Measurements from ENCODE around the gene TMEM39A.

TMEM39A gene

DNA sequence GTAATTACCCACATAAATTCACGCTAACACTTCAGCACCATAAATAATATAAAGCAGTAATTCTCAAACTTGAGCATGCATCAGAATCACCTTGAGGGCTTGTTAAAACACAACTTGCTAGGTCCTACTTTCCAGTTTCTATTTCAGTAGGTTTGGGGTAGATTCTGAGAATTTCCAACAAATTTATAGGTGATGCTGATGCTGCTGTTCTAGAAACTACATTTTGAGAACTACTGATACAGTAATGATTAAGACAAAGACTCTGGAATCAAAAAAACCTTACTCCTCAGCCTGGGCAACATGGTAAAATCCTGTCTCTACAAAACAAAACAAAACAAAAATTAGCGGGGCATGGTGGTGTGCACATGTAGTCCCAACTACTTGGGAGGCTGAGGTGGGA, 18.8 kb downstream of the TMEM39A start:
- CTCF ChIA-PET: no interaction called here
- POLR2A ChIA-PET: no interaction called here
- TF ChIP-seq, protein P1, sequence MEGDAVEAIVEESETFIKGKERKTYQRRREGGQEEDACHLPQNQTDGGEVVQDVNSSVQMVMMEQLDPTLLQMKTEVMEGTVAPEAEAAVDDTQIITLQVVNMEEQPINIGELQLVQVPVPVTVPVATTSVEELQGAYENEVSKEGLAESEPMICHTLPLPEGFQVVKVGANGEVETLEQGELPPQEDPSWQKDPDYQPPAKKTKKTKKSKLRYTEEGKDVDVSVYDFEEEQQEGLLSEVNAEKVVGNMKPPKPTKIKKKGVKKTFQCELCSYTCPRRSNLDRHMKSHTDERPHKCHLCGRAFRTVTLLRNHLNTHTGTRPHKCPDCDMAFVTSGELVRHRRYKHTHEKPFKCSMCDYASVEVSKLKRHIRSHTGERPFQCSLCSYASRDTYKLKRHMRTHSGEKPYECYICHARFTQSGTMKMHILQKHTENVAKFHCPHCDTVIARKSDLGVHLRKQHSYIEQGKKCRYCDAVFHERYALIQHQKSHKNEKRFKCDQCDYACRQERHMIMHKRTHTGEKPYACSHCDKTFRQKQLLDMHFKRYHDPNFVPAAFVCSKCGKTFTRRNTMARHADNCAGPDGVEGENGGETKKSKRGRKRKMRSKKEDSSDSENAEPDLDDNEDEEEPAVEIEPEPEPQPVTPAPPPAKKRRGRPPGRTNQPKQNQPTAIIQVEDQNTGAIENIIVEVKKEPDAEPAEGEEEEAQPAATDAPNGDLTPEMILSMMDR (IDR thresholded peaks at IDR 0.05; ENCODE audit: insufficient read depth, low read length, missing control alignments): no peak
- no peak for DNase-seq (ENCODE audit: low read depth, low spot score)
- H3K4me3 ChIP-seq (ENCODE audit: low read depth, low read length): no peak overlapping the region

DNA sequence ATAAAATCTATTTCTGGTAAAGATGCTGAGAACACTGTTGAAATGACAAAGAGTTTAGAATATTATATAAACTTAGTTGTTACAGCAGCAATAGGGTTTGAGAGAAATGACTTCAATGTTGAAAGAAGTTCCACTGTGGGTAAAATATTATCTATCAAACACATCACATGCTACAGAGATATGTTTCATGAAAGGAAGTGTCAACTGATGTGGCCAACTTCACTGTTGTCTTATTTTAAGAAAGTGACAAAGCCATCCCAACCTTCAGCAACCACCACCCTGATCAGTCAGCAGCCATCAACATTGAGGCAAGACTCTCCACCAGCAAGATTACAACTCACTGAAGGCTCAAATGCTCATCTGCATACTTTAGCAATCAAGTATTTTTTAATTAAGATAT, 20.2 kb downstream of the TMEM39A start:
- ChIA-PET CTCF (interaction anchor here (0.6 to 0.8 kb wide), 2 partner anchors 9 to 238 kb away, joined by 3 to 6 read pairs; no protein-coding TSS in a partner anchor), POLR2A (no interaction called here)
- TF ChIP-seq, protein P1 (IDR thresholded peaks at IDR 0.05; ENCODE audit: insufficient read depth, low read length, missing control alignments): no peak
- H3K4me3 ChIP-seq (ENCODE audit: low read depth, low read length): no peak overlapping the region
- no peak for DNase-seq (ENCODE audit: low read depth, low spot score)

DNA sequence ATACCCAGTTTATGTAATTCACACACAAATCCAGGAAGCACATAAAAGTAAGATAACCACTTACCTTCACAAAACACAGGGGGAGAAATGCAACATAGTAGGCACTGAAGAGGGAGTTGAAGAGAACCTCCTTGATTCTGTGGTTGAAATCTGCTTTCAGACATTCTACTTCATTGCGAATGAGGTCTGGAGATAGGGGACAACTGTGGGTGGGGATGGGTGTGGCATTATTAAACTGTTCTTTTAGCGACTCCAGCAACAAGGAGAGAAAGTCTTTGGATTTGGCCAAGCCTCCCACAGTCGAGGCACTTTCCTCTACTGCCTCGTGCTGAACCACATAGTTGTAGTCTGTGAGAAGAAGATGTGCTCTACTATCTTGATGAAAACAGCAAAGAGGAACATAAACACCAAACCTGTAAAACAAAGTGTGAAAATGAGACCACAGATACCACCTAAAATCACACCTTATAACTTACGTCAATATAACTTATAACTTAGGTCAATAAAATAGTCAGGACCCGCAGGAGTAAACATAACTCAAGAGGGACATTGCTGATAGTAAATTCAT, 25.6 kb downstream of the TMEM39A start:
- no peak for DNase-seq (ENCODE audit: low read depth, low spot score)
- TF ChIP-seq, protein P1 (IDR thresholded peaks at IDR 0.05; ENCODE audit: insufficient read depth, low read length, missing control alignments): no peak
- no peak overlapping the region for H3K4me3 ChIP-seq (ENCODE audit: low read depth, low read length)
- ChIA-PET CTCF (no interaction called here), POLR2A (no interaction called here)

DNA sequence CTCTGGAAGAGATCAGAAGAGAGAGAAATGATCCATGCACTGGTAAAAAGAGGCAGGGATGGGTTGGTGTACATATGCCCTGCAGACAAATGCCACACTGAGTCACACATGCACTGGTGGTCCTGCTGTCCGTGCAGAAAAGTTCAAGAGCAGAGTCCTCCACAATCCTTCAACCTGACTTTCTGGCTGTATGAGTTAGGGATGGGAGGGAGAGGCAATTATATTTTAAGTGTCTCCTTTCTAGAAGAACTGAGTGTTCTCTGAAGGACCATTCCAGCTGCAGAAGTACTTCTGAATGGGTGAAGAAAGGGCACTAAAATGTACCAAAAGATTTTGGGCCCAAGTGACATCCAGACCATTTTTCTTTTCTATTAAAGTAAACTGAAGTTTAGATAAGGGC, 26.4 kb downstream of the TMEM39A start:
- H3K4me3 ChIP-seq (ENCODE audit: low read depth, low read length): no peak overlapping the region
- POLR2A ChIA-PET: no interaction called here
- DNase-seq (ENCODE audit: low read depth, low spot score): no peak
- CTCF ChIA-PET: no interaction called here
- TF ChIP-seq, protein P1 (IDR thresholded peaks at IDR 0.05; ENCODE audit: insufficient read depth, low read length, missing control alignments): no peak

DNA sequence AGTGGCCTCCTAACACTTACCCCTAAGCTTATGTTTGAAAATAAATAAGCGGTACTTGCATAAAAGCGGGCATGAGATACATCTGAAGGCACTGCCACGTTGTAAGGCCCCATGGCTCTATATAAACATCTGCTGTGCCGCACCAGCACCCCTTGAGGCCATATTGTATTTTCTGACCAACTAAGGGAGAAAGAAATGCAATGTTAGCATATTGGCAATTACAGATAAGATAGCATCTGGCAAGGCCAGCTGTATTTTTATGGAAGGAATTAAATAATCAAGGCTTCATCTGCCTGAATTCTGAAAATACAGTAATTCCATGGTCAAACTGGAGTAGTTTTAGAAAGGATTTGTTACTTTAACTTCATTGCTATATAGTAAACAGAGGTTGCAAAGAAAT, 28.7 kb downstream of the TMEM39A start:
- ChIA-PET CTCF (interaction anchor here (0.6 to 2.2 kb wide), 5 partner anchors 8 to 552 kb away, joined by 3 to 4 read pairs (median 4); no protein-coding TSS in a partner anchor), POLR2A (no interaction called here)
- TF ChIP-seq, protein P1 (IDR thresholded peaks at IDR 0.05; ENCODE audit: insufficient read depth, low read length, missing control alignments): no peak
- no peak for DNase-seq (ENCODE audit: low read depth, low spot score)
- H3K4me3 ChIP-seq (ENCODE audit: low read depth, low read length): no peak overlapping the region

DNA sequence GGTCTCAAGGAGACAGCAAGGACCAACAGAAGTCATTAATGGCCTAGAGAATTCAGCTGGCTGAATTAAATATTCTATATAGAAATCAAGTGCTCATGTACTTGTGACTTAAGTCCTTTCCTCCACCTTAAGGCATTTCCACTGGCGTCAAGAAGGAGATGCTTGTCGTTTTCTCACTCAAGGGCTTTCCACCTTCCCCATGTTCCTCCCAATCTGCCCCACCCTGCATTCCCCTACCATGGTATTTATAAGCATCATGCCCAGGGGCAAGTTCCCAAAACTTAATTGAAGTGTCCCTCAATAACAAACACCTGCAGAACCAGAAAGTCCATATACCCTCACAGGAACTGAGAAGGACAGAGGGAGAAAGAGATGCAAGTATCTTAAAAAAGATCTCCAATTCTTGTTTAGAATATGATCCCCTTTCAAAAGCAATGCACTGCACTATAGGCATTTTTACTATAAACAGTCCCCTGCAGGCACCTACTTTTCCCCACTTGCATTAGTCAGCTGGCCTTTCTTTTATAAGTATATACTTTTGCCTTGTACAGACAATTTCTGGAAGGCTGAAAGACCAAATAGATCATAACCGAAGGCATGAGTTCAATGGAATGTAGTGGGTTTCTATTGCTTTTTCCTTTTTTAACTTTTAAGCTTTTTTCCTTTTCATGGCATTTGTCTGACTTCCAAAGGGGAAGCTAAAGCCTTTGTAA, 29.6 kb downstream of the TMEM39A start:
- CTCF ChIA-PET: interaction anchor here (0.9 to 2.2 kb wide), 3 partner anchors 247 to 249 kb away, joined by 3 to 4 read pairs (median 4); no protein-coding TSS in a partner anchor
- TF ChIP-seq, protein P1 (IDR thresholded peaks at IDR 0.05; ENCODE audit: insufficient read depth, low read length, missing control alignments): no peak
- POLR2A ChIA-PET: no interaction called here
- no peak overlapping the region for H3K4me3 ChIP-seq (ENCODE audit: low read depth, low read length)
- DNase-seq (ENCODE audit: low read depth, low spot score): no peak
